ENCODE data around the gene ZIC2.

The ZIC2 gene

GRCh38 chr13:99960663-99961311 lies 20.8 kb upstream of the ZIC2 start:
- no peak for DNase-seq

- DNase-seq: no peak
Measured at GRCh38 chr13:99961636-99962035, 19.9 kb upstream of the ZIC2 start.

- no peak for DNase-seq
Measured at GRCh38 chr13:99962242-99962641, 19.3 kb upstream of the ZIC2 start.

GRCh38 chr13:99963816-99964339 lies 17.7 kb upstream of the ZIC2 start:
- no peak for DNase-seq

- no peak for DNase-seq
Measured at GRCh38 chr13:99965329-99966000, 16.1 kb upstream of the ZIC2 start.

GRCh38 chr13:99966064-99966805 lies 15.3 kb upstream of the ZIC2 start:
- no peak for DNase-seq

- DNase-seq: no peak
Measured at GRCh38 chr13:99967498-99967868, 14.1 kb upstream of the ZIC2 start.

- DNase-seq: no peak
Measured at GRCh38 chr13:99967869-99968520, 13.6 kb upstream of the ZIC2 start.

- DNase-seq: no peak
Measured at GRCh38 chr13:99968521-99969452, 12.8 kb upstream of the ZIC2 start.

GRCh38 chr13:99969453-99969918 lies 12.1 kb upstream of the ZIC2 start:
- no peak for DNase-seq

GRCh38 chr13:99969919-99970650 lies 11.5 kb upstream of the ZIC2 start:
- DNase-seq: no peak

GRCh38 chr13:99970651-99971575 lies 10.7 kb upstream of the ZIC2 start:
- no peak for DNase-seq

- no peak for DNase-seq
Measured at GRCh38 chr13:99971576-99972189, 9.9 kb upstream of the ZIC2 start, which contains the start of gene ZIC5. TSS of gene ZIC5 (minus strand) at chr13:99971767. CDS start at chr13:99971603, 164 bp downstream.

GRCh38 chr13:99972190-99972731 lies 9.3 kb upstream of the ZIC2 start:
- DNase-seq: no peak

GRCh38 chr13:99973163-99973807 lies 8.3 kb upstream of the ZIC2 start:
- DNase-seq: no peak

- DNase-seq: no peak
Measured at GRCh38 chr13:99973808-99974185, 7.8 kb upstream of the ZIC2 start.

GRCh38 chr13:99974296-99974938 lies 7.2 kb upstream of the ZIC2 start:
- no peak for DNase-seq

- no peak for DNase-seq
Measured at GRCh38 chr13:99974939-99975561, 6.5 kb upstream of the ZIC2 start.

Data from activated gamma-delta T cell treated with Interleukin-2 at 50 U/mL for 16 hours (primary cell).